Ishikawa (cell line): ENCODE data around the gene TRAF7.

ENCODE experiments used
- CEBPB ChIP-seq: IDR thresholded peaks from 2 replicates; pipeline ENCODE4 v1.6.1; 2012
- CREB1 ChIP-seq: IDR thresholded peaks from 2 replicates; pipeline ENCODE4 v1.6.1; 2012; ENCODE audit warnings: low read depth
- EP300 ChIP-seq: IDR thresholded peaks from 2 replicates; pipeline ENCODE4 v1.6.1; 2012; ENCODE audit warnings: borderline replicate concordance
- REST ChIP-seq: IDR thresholded peaks from 2 replicates; pipeline ENCODE4 v1.6.1; 2012; ENCODE audit warnings: low read depth, mild to moderate bottlenecking
- TAF1 ChIP-seq: IDR thresholded peaks from 2 replicates; pipeline ENCODE4 v1.6.1; 2012; ENCODE audit warnings: low read depth, mild to moderate bottlenecking
- TCF12 ChIP-seq: IDR thresholded peaks from 2 replicates; pipeline ENCODE4 v1.6.1; 2012; ENCODE audit warnings: low read depth
- USF1 ChIP-seq: IDR thresholded peaks from 2 replicates; pipeline ENCODE4 v1.6.1; 2012
- YY1 ChIP-seq: IDR thresholded peaks from 2 replicates; pipeline ENCODE4 v1.6.1; 2012; ENCODE audit warnings: low read depth
- ZBTB7A ChIP-seq: IDR thresholded peaks from 2 replicates; pipeline ENCODE4 v1.6.1; 2012; ENCODE audit warnings: low read depth

- TF ChIP-seq TCF12 (0 out of 2 replicates have a peak, but pooled peaks have one; percentile 10), YY1 (peak; percentile 95), EP300 (no peak; the same call in 1 of the 2 replicates), REST (no peak), USF1 (0 out of 2 replicates have a peak, but pooled peaks have one; percentile 33), CEBPB (peak; percentile 90), TAF1 (peak; percentile 94), ZBTB7A (no peak), CREB1 (peak; percentile 87)
These were observed 67.8 kb downstream of the TRAF7 start, which contains the start of gene E4F1 for GRCh38 chr16:2223221-2223941.
